ENCODE measurements around the gene AGTPBP1. TPM values are rescaled to one million over a fixed set of nuclear protein-coding genes. Genes with fewer than 3 reads are reported as not detected.

Gene AGTPBP1
- total and polyA plus RNA-seq, 9 of the 15 experiments (the other 6 are each of a cell fraction or from before 2014, with no cell fraction given): 1.4 to 7.9 (median 4.6) TPM

- no peak overlapping the region for H3K9ac ChIP-seq (ENCODE audit: insufficient read depth in 1 of 2, low read depth in 2 of 2, low read length in 2 of 2)
- in situ Hi-C loops (cut with MboI): no loop called here
- H2AFZ ChIP-seq (ENCODE audit: low read depth, low read length): no peak overlapping the region
- no peaks in the 10 kb centered on the region for H3K36me3 ChIP-seq (ENCODE audit: control insufficient read depth, insufficient read depth, low read length)
- H3K27ac ChIP-seq (ENCODE audit: extremely low read depth, low read depth, low read length): no peak overlapping the region
- intact Hi-C loops (cut with micrococcal nuclease): loop anchor here (1.0 kb wide), 1 partner anchor 1213 kb away; no protein-coding TSS in a partner anchor
- FAIRE-seq: peak; percentile 74
- H3K4me3 ChIP-seq: no peak overlapping the region
- ATAC-seq: peak; percentile 87
- ChIA-PET CTCF (ENCODE audit: low intra/inter-chr PET ratio) (interaction anchor here (0.6 to 1.5 kb wide), 3 partner anchors 177 to 1209 kb away, joined by 3 to 4 read pairs (median 3); no protein-coding TSS in a partner anchor), POLR2A (interaction anchor here (0.7 kb wide), 1 partner anchor 22 kb away, joined by 3 read pairs; no protein-coding TSS in a partner anchor)
- H3K79me2 ChIP-seq (ENCODE audit: control insufficient read depth, insufficient read depth, low read length): no peaks in the 10 kb centered on the region
- H3K9me3 ChIP-seq (replicated peaks; ENCODE audit: control insufficient read depth, insufficient read depth, low read depth, low read length): no peaks in the 10 kb centered on the region
- H3K4me2 ChIP-seq (ENCODE audit: insufficient read depth, low read length): 0 out of 2 replicates have a peak overlapping the region, but pooled peaks have one; percentile 44
- no peaks in the 10 kb centered on the region for H3K4me1 ChIP-seq (replicated peaks in 1 of 2; ENCODE audit: control insufficient read depth in 2 of 2, insufficient read depth in 2 of 2, low read length in 2 of 2)
- no peaks in the 10 kb centered on the region for H3K27me3 ChIP-seq (ENCODE audit: control insufficient read depth in 2 of 2, insufficient read depth in 2 of 2, low read length in 2 of 2)
- BruUV-seq (replicated peaks): no TSS peak
- 10% methylated on average over 4 of the region's 4 CpGs for WGBS (ENCODE audit: insufficient coverage, low coverage, missing lambda C conversion rate)
- H3K9me1 ChIP-seq (ENCODE audit: control insufficient read depth, insufficient read depth, low read length): no peaks in the 10 kb centered on the region
- no peaks in the 10 kb centered on the region for H4K20me1 ChIP-seq (replicated peaks; ENCODE audit: control insufficient read depth, insufficient read depth, low read length)
- peak; percentile 60 to 67 (median 63) for DNase-seq (ENCODE audit: extremely low read depth in 1 of 4, low spot score in 3 of 4)
- TF ChIP-seq RAD21 (CRISPR knock-in tag; conservative IDR thresholded peaks at IDR 0.05 in 1 of 2, IDR thresholded peaks at IDR 0.05 in 1 of 2) (peak; percentile 55 to 70), VEZF1 (CRISPR knock-in tag; IDR thresholded peaks at IDR 0.05) (peak; percentile 89), CREB1 (IDR thresholded peaks at IDR 0.05) (no peak), CREB1 (CRISPR knock-in tag; IDR thresholded peaks at IDR 0.05) (no peak), DEAF1 (CRISPR knock-in tag; IDR thresholded peaks at IDR 0.05) (0 out of 2 replicates have a peak, but pooled peaks have one; percentile 20), CTCF (IDR thresholded peaks at IDR 0.05 in 2 of 3, conservative IDR thresholded peaks at IDR 0.05 in 1 of 3; ENCODE audit: insufficient read depth in 2 of 3, low read depth in 1 of 3, low read length in 3 of 3) (peak; percentile 47 to 77 (median 58); a peak in 5 of 6 replicates), SMC3 (conservative IDR thresholded peaks at IDR 0.05; ENCODE audit: insufficient read depth, low read depth, low read length) (peak; percentile 50; the same call in 1 of the 2 replicates), ZNF740 (CRISPR knock-in tag; IDR thresholded peaks at IDR 0.05) (peak; percentile 93), ZNF740 (tag; IDR thresholded peaks at IDR 0.05) (peak in 1 of 2 experiments; percentile 90; a peak in 2 of 4 replicates)
These were observed 131.5 kb downstream of the AGTPBP1 start for GRCh38 chr9:85610074-85610860.

Data from K562 (cell line).